ENCODE measurements around the gene TMEM154. TPM values are rescaled to one million over a fixed set of nuclear protein-coding genes. Genes with fewer than 3 reads are reported as not detected.
A peak's percentile ranks its signal among the peaks of the same experiment; 100 is the strongest.

The TMEM154 gene
- 1 to 10 TPM in 7 of 10 donors, under 1 TPM in 3; 0.35 to 6.2 (median 1.1) TPM for polyA plus RNA-seq (ENCODE audit: insufficient read length in 10 of 10)
- long read RNA-seq, donor 1 = 0 reads
- long read RNA-seq, donor 2, full-length matches to known transcripts = 1 of 1 reads
- long read RNA-seq, donor 2, partial matches to known transcripts = 0 of 1 reads
- long read RNA-seq, donor 2, other reads (novel, unspliced or antisense) = 0 of 1 reads
- long read RNA-seq, donor 3 = 0 reads
- long read RNA-seq, donor 4 = 0 reads
- long read RNA-seq, donor 5 = 0 reads
- long read RNA-seq, donor 6 = 0 reads
- long read RNA-seq, donor 7 = 0 reads
- long read RNA-seq, donor 8 = 0 reads
- long read RNA-seq, donor 9 = 0 reads

DNA sequence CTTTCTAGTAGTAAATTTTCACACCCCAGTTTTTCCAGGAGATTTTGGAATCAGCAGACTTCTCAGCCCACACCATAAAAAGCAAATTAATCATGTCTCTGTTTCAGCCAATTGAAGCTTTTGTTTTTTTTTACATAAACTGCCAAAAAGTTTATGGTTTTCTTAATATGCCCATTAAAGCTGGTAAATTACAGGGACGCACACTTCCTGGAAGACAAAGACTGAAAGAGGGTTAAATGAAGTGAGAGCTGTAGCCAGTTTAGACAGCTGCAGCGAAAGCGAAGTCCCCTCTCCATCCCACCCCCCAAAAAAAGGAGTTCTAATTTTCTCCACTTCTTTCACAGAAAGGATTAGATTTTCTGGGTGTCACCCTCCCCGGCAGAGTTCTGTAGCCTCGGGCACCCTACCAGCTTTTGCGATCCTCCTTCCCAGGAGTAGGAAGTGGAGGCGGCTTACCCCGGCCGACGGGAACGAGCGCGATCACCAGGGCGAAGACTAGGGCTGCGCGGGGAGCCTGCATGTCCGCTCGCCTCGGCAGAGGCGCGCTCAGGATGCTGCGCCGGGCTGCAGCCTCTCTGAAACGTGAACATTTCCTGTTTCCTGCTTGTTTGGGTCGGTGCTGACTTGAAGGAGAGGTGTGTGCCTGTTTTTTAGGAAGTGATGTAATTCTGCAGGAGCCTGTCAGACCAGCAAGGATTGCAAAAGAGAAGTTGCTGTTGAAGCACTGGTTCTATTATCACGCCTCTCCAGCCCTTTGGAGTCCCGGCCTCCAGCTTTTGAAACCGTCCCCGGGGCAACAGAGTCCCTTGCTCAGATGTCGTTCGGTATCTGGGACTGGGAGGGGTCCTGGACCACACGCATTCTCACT lies at the start of gene TMEM154:
Gene TMEM154, minus strand, starts transcription at position 584 of the 868 bp plus-strand sequence. Its CDS starts 64 bp downstream, at position 520.
- peak; percentile 48 to 82 (median 63) for DNase-seq

GRCh38 chr4:152729466-152729865 lies 49.7 kb upstream of the TMEM154 start:
- no peak for DNase-seq

GRCh38 chr4:152728343-152728742 lies 48.5 kb upstream of the TMEM154 start:
- no peak for DNase-seq

GRCh38 chr4:152727784-152728183 lies 48.0 kb upstream of the TMEM154 start:
- no peak for DNase-seq

DNA sequence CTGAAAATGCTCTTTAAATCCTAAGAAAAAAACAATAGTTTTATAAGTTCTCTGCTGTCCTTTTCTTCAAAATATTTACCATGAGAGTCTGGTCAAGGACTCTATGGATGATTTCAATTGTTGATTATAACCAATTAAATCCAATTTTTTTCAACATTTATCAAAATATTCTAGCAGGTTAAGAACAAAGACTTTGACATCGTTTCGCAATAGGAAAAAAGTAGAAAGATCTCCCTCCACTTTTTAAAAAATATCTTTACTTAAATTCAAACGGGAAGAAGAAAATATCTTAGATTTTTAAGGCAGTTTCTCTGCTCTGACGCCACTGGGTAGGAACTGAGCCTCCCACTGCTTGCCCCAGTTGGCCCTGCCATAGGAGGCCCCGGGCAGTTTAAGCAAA lies 44.7 kb upstream of the TMEM154 start:
- DNase-seq = no peak

DNA sequence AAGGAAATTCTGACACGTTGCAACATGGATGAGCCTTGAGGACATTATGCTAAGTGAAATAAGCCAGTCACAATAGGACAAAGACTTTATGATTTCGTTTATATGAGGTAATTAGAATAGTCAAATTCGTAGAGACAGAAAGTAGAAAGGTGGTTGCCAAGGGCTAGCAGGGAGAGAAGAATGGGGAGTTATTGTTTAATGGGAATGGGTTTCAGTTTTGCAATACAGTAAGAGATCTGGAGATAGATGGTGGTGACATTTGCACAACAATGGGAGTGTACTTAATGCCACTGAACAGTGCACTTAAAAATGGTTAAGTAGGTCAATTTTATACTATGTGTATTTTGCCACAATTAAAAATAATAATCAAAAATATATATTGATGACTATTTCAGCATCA lies 43.4 kb upstream of the TMEM154 start:
- no peak for DNase-seq

GRCh38 chr4:152719801-152720556 lies 40.2 kb upstream of the TMEM154 start:
- peak in 2 of 3 donors; percentile 56 to 62 for DNase-seq

DNA sequence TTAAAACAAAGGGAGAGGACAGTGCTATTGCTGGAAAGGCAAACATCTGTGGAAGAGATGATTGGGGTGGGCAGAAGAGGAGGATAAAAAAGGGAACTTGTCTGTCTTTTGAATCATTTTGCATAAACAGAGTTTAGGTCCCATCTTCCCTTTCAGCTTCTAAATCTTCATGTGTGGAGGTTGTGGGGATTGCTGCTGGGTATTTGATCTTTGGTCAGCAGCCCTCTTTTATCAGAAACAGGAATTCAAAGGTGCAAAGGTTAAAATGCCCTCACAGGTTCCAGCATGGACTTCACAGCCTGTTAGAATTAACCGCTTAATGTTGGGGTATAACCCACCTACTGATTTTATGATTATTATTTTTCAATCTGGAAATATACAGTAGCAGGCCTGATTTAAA lies 39.5 kb upstream of the TMEM154 start:
- DNase-seq = no peak

- DNase-seq = no peak
Measured at GRCh38 chr4:152715076-152715475, 35.3 kb upstream of the TMEM154 start.

- no peak for DNase-seq
Measured at GRCh38 chr4:152713951-152714705, 34.3 kb upstream of the TMEM154 start.

DNA sequence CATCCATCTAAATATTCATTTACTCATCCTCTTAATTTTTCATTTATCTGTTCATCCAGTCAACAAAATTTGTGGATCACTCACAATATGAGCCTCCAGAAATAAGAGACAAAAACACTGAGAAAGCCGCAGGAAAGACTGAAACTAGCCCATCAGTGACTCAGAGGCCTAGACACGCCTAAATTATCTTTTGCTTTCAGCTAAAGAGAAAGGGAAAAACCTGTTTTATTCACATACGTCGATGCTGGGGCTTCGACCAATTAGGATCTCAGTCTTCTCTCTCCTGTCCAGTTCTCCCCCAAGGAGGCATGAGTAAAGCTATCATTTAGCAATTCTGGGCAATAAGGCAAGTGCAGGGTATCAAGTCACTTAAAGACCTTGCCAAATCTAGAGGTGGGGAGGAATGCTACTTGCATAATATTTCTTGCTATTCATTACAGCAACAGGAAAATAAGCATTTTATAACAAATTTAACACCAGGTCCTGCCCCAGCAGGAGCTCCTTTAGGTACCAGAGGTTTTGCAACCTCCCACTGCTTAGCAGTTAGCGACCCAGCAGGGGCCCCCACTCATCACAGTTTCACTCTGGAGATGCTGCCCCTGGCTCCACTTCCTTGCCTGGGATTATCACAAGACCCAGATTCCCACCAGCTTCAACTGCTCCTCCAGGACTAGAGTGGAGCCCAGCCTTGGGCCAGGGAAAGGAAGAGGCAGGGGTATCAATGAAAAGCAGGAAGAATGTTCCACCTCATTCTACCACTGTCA lies 30.1 kb upstream of the TMEM154 start:
- DNase-seq = no peak

GRCh38 chr4:152708796-152709195 lies 29.0 kb upstream of the TMEM154 start:
- DNase-seq = no peak

DNA sequence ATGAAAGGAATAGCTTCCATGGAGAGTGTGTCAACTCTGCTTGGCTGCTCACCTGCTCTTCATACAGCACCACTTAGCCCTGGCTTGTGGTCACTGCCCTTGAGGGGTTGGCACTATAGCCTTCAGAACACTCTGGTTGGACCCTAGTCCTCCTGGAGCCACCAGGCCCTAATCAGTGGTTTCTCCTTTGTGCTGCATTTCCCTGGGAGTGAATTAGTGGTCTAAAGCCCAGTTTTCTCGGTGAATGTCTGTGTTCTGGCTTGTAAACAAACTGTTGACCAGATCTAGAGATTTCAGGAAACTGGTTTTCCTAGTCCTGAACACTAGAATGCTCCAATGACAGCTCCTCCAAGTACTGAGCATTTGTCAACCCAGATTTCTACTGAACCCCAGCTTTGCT lies 28.6 kb upstream of the TMEM154 start:
- DNase-seq = no peak

DNA sequence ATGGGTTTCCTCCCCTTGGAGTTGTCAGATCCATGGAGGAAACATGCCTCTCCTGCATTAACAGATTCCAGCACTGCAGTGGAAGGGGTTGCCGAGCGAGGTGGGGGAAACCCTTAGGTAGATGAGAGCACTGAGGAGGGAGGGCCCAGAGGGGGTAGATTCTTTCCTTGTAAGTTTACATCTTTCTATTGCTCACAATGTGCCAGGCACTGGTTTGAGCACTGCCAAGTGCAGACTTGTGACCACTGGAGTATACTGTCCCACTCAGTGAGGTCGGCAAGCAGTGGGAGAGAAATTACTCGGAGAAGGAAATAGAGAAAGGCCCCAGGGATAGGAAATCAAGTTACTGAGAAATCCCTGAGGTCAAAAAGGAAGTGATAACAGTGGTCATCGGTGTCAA lies 27.8 kb upstream of the TMEM154 start:
- DNase-seq = no peak

GRCh38 chr4:152705903-152706302 lies 26.1 kb upstream of the TMEM154 start:
- DNase-seq = no peak

GRCh38 chr4:152704788-152705187 lies 25.0 kb upstream of the TMEM154 start:
- DNase-seq = no peak

- DNase-seq = no peak
Measured at GRCh38 chr4:152700151-152700550, 20.4 kb upstream of the TMEM154 start.

GRCh38 chr4:152699313-152699712 lies 19.5 kb upstream of the TMEM154 start:
- DNase-seq = no peak

DNA sequence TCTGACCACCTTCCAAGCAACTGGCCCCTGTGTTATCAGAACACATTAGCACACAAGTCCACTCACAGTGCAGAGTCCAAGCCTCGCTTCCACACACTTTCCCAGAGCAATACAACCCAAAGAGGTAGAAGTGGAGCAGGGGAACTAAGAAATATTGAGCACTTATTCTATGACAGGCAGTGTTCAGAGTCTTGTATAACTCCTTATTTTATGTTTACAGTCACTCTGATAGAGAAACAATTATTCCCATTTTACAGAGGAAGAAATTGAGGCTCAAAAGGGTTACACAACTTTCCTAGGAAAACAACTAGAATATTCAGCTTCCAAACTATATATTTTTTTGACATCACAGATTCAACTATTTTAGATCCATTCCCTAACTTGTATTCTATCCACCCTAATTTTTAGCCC lies 18.3 kb upstream of the TMEM154 start:
- DNase-seq = no peak

DNA sequence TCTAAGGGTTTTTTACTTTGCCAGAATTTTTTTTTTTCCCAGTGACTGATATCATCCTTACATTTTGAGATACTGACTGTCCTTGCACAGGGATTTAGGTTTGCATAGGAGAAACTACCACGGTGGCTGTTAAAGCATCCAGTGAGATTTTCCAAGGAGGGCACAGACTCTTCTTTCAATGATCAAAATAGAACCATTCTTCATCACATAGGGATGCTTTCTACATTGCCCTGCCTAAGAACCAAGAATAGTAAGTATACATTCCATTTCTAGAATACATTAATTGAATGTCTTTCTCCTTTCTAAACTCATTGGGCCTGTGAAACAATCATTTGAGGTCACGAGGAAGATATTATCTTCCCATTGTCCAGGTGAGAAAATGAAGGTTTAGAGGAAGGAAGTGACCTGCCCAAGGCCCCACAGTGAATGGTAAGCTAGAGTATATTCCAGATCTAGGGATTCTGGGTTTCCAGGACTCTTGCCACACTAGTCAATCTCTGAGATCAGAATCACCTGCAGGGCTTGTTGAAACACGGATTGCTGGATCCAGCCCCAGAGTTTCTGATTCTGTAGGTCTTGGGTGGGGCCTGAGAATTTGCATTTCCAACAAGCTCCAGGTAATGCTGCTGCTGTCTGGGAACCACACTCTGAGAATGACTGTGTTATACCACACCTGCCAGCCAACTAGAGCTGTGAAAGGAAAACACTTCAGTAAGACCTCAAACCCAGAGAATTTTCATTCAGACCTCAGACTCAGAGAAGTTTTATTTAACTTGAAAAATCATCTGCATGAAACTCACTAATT lies 17.7 kb upstream of the TMEM154 start:
- no peak for DNase-seq

All from muscle of back (tissue), 13 donors.